COLO668 (cell line): ENCODE data around the gene MBP.
"Not testable (repeated sequence)": the region's sequence is repeated elsewhere in the genome, so short reads cannot be mapped to it uniquely, and the experiment has no call there.

ENCODE experiments used
- DNase-seq: peaks from one replicate; lab custom pipeline; 2025; ENCODE audit not compliant: unreplicated experiment; lab: John Stamatoyannopoulos, UW

The MBP gene

DNA sequence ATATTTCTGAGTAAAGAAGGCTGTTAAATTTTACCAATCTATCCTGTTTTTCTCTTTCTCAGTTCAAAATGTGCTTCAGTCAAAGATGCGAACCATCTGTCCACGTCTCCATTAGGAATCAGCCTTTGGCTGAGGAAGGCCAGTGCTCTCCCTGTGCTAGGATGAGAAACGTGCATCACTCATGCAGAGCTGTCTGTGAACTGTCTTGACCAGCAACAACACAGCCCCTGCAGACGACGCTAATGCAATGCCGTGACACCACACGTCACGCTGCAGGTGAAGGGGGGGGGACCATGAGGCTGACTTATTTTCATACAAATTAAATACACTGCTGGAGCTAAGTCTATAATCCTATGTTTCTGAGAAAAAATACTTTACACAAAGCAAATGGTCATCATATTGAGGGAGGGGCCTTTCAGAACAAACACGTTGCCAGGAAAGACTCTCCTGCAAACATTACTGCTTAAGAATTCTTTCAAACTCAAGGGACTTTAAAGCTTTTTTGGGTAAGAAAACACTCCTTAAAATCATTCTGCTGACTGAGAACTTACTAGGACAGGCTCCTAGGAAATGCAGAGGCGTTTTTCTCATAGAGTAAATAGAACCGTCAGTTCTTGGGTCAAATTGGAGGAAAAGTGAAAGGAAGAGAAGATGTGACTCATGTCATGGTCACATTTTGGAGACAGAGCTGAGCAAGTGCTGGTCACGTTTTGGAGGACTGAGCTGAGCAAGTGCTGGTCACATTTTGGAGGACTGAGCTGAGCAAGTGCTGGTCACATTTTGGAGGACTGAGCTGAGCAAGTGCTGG, 97.0 kb downstream of the MBP start:
- no peak for DNase-seq

DNA sequence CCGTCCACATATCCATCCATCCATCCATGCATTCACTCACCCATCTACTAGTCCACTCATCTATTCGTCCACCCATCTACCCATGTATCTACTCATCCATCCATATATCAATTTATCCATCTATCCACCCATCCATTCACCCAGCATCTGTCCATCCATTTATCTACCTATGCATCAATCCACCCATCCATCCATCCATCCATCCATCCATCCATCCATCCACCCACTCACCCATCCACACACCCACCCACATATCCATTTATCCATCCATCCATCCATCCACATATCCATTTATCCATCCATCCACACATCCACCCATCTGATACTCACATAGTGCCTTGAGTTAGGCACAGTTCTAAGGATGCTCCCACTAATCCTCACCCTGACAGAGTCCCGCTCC, 99.0 kb downstream of the MBP start:
- DNase-seq, result no peak

DNA sequence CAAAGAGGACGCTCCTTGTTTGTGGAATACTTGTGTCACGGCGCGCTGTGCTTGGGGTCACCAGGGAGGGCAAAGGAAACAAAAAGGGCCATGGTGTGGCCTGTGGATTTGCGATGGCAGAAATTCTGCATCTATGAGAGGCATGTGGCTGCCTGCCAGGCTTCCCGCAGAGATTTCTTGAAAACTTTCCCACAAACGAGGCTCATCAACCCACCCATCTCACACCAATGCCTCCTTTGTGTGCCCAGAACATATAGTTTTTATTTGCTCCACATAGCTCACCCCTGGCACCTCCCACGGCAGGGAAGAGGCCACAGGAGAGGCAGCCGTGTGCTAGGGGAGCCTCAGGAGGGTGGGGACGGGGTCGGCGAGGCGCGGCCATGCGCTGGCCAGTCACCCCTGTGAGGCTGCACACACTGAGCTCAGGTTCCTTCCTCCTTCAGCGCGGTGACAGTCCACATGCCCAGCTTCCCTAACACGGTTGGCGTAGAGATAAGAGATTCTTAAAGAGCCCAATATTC, 100.3 kb downstream of the MBP start:
- no peak for DNase-seq

DNA sequence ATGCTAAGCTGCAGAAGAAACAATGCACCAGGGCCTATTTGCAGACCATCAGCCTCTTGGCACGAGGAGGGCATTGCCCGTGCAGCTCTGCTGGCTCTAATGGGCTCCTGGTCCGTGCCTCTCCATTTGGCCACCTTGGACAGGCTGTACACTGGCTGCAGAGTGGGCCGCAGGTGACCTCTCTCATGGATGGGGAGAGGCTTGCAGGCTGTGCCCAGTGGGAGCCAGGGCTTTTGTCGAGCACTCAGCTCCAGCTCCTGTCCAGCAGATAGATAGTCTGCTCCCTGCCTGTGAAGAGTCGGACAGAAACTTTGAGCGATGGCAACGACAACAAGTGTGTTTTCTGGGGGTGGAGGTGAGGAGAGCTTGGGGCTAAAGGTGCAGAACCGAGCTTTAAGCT, 100.9 kb downstream of the MBP start:
- DNase-seq, result no peak

DNA sequence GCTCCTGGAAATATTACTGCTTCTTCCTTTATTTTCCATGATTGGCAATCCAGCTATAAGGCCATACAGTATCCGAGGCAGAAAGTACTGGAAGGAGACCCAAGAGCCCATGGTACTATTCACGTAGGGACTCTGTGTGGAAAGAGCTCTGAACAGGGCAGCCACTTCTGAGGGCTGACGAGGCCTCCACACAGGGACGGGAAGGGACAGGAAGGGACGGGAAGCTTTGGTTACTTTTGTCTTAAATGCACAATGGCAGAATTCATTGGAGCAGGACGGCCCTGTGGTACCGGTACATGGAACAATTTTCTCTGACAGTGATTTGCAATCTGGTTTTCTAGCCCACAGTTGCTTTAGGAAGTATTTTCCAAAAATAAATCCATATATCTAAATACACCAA, 102.4 kb downstream of the MBP start:
- no peak for DNase-seq

DNA sequence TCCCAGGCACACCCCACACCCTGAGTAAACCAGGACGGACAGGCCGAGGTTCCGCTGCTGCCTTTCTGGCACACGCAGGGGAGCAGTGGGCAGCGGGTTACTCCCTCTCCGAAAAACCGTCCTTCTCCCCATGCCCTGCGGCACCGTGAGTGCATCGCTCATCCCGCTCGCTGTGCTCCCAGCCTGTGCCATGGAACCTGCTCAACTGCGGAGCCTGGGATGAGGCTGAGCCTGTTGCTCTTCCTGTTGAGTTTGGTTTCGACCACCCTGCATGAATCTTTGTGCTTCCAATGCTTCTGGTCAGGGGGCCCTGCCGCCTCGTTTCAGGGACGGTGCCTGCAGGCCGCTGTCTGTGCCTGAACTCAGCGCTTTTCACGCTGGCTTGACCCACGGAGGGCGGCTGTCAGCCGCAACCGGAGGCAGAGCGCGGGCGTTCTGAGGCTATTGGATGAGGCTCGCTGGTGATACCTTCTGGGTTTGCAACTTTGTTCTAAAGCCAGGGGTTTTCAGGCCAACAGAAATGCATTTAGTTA, 106.7 kb downstream of the MBP start:
- no peak for DNase-seq

DNA sequence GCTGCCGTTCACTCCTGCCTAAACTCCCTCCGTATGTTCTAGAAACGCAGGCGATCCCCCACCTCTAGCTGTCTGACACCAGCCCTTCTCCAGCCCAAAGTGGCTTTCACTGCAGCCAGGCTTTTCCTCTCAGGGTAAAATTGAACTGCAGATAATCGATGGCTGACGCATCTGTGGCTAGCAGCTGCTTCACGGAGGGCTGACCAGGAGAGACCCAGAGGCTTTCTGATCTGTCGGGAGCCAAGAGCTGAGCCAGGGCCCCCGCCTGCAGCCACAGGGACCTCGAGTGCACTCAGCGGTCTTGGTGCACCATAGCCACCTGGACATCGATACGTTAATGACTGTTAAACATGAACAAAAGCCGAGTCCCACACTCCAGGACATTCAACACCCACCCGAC, 107.5 kb downstream of the MBP start:
- DNase-seq, result no peak

DNA sequence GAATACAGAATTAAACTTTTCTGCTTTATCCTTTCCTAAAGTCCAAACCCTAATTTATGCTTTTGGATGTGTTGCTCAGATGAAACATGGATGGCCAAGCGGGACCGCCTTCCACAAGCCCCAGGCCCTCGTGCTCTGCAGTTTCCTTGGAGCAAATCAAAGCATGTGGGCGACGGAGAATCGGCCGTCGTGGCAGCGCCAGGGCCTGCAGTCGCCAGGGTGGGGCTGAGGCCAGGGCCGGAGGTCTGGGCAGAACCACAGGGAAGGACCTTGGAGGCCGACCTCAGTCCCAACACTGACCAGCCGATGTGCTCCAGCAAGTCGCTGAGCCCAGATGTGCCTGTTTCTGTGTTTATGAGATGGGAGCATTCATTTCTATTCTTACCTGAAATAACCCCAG, 108.1 kb downstream of the MBP start:
- DNase-seq, result no peak

DNA sequence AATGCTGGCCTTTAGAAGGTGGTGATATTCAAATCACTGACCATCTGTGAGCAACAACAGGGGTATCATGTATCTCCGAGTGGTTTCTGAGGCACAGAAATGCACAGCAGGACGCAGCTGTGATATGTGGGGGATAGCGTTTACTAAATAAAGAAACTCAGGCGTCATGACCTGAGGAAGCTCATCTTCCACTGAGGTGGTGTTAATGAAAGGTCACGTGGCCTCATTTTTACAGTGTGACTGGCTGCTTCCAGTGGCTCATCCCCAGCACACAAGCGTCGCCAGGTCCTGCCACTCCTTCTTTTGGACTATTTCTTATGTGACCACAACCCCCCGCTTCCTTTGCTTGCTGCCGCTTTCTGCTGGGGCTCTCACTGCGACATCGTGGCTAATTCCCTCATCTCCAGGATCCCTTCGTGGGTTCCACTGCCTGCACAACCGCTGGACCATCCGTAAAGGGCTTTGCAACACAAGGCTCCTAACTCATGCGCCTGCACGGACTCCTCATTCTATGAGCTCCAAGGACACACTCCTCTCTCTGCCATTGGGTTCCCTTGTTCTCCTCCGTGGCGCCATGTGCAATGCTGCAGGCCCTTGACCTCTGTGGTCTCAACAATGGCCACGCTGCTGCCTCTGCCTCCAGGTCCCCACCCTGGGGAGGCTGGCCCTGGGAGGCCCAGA, 109.3 kb downstream of the MBP start:
- DNase-seq, result no peak

DNA sequence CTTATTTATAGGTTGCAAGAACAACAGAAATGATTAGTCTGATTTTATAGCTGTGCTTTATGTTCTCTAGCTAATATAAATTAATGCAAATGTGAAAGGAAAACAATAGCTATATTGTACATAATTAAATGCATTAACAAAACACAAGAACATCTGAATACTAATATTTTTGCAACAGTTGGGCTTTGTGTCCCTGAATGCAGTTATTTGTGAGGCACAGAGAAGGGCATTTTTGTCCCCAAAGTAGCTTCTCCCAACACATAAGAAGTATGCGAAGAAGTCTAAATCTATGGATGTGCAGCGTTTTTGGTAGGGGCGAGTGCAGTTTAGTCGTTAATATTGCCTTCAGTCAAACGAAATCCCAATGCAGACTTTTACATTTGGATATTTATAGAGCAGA, 110.0 kb downstream of the MBP start:
- no peak for DNase-seq

DNA sequence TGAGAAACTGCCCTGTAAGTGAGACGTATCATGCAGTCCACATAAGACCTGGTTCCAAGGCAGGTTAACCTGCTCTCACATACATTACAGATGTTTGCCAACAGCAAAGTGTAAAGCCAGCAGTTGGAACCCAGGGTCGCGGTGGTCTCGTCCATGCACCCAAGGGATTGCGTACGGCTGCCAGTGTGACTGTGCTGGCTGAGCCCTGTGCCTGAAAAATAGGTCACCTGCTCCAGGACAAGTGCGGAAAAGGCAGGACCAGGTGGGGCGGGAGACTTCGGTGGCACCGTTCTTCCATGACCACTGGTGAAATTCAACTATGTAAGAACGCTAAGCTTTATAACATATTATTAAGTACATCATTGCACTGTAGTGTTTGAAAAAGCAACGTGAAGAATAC, 110.5 kb downstream of the MBP start:
- no peak for DNase-seq

DNA sequence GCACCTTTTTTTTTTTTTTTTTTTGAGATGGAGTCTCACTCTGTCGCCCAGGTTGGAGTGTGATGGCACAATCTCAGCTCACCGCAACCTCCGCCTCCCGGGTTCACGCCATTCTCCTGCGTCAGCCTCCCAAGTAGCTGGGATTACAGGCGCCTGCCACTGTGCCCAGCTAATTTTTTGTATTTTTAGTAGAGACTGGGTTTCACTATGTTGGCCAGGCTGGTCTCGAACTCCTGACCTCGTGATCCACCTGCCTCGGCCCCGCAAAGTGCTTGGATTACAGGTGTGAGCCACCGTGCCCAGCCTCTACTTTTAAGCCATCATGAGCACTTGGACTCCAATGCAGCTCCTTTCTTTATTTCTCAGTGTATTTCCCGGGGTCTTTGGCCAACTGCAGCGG, 111.1 kb downstream of the MBP start:
- DNase-seq, result not testable (repeated sequence)

DNA sequence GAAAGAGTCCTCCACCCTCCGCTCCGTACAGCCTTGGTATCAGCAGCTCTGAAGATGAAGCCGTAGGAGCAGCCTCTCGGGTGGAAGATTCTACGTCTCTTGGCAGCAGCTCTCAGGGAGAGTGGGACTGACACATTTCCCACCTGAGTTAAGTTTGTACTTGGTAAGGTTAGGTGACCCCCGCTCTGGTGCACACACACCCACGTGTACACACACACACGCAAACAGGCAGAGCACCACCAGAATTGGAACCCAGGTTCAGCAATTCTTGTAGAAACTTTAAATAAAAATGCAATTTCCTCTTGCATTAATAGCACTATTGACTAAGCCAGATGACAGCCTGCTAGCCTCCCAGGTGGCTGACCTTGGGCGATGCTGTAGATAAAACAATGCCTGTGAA, 111.5 kb downstream of the MBP start:
- no peak for DNase-seq

DNA sequence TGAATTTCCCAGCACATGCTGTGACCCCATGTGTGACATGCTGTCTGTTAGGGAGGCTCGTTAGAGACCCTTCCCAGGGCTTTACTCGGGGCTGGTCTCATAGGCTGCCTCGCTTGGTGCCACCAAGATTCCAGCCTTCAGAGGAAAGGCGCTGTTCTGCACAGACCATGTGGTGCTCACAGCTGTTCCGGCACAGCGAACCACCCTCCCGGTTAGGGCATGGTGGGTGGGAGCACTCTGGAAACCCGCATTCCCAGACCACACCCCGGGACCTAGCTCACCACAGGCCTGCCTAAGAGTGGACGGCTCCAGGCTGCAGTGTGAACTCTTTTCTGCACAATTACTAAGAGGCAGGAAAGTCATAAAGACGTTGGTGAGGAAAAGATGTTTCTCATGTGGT, 112.0 kb downstream of the MBP start:
- no peak for DNase-seq

DNA sequence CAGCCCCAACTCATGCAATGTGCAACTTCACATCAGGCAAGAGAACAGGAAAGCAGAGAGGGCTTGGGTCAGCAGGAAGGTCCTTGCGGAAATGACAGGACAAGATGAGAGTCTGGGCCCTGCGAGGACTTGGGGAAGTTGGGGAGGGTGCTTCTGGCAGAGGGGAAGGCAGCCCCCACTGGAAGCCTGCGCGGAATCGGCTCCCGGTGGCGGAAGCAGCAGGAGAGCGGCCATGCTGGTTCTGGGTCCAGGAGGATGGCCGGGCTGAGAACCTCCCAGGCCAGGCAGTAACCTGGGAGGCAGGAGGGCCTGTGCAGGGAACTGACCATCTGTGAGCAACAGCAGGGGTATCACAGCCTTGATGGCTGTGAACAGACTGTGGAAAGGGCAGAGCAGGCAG, 112.9 kb downstream of the MBP start:
- DNase-seq, result no peak

DNA sequence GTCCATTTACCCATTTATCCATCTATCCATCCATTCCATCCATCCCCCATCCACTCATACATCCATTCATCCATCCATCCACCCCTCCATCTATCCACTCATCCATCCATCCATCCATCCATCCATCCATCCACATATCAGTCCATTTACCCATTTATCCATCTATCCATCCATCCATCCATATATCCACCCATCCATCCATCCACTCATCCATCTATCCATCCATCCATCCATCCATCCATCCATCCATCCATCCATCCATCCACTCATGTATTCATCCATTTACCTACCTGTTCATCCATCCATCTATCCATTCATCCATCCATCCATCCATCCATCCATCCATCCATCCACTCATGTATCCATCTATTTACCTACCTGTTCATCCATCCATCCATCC, 113.9 kb downstream of the MBP start:
- not testable (repeated sequence) for DNase-seq

DNA sequence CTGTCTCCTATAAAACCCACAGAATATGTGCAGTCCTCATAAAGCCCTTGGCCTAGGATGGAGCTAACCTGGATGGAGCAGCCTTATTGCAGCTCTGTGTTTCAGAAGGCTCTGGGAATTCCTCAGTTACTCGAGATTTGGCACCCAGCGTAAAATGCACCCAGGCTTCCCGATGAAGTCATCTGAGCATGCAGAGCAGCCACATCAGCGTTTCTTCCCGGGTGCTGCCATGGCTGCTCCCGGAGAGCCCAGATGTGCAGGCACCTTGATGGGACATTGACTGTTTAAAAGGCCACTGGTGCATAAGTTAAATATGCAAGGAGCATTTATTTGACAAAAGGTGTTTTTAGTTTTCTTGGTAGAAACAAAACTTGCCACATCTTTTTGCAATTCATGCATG, 115.2 kb downstream of the MBP start:
- no peak for DNase-seq

DNA sequence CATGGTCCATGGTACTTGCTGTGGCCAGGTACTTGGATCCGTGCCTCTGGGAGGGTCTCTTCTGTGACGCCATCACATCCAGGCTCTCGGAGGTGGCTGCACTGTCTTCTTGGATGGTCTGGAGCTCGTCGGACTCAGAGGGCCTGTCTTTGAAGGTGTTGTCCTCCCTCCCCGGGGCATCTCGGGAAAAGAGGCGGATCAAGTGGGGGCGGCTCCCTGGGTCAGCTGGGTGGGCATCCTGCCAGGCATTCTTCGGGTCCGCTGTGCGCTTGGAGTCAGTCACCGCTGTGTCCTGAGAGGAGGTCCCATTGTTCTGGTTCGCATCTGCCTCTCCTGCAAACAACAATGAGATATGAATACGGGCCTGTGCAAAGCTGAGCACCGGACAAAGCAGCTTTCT, 115.6 kb downstream of the MBP start:
- DNase-seq, result no peak

DNA sequence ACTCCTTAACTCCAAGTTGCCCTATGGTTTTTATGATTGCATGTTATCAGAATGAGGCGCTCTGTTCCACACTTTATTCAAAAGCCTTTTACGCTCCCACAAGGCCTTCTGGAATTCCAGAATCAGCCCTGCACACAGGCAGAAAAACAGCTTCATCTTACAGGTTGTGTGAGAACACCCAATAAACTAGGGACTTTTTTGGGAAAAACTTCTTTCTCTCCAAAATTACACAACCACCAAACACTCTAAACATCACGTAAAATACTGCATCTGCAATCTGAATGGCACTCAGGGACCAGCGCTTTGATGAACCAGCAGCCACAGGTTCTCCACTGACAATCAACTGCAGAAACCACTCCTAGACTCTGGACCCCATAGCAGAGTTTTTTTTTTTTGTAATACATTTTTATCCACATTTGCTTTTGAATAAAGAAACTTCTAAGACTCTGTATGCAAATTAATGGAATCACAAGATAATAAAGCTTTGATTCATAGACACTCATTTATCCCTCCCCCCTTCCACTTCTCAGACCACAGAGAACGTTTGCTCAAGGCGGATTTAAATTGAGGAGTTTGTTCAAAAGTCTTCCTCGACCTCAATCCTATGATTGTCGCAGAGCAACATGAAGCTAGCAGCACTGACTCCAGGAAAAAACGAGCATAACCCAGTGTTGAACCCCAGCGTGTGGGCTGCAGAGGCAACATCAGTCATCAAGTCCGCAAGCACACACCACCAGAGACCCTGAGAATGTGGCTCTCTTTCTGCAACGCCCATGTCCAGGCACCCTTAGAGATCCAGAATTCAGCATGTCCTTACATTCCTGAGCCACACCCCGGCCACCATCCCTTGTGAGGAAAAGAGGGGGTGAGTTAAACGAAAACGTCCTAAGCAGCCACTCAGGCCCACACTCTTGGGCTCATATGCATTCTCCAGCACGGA, 116.5 kb downstream of the MBP start:
- no peak for DNase-seq

DNA sequence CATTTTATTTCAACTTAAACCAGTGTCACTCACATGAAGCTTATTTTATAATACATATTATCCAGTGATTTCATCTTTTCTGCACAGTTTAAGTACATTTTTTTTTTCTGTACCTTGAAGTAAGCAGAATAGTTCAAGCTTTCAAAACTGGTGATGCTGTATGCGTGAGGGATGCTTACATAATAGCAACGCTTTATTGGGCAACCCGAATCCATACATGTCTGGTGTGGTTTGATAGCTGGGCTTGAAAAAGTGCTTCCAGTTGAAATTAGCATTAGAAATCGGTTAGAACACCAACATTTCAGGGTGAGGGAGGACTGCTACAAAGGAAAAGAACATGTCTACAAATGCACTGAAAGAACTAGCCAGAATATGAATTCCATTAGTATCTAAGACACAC, 117.4 kb downstream of the MBP start:
- DNase-seq, result no peak

DNA sequence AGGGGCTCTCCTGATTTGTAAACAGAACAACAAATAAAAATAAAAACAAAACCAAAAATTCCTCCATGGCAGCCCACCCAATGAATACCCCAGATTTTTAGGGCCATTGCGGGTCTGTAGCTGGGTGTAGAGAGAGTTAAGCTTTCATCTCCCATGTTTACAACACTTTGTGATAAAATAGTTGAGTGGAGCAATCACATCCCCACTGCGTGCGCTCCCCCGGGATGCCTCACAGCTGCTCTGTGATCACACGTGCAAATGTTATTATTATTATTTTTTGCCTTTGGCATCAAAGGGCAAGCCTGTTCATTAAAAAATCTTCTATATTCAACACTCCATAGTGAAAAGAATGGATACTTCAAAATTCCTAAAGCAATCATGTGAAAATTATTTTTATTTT, 118.0 kb downstream of the MBP start:
- DNase-seq, result no peak
